OCI-LY1 (cell line): Measurements from ENCODE around the gene TMEM138.

Experiments used
- CTCF ChIP-seq: fragments of 200-600 bp; sonication (generic), shearing (Covaris generic); IDR thresholded peaks from 2 replicates; pipeline ENCODE4 v1.5.1; 2017; ENCODE audit warnings: mild to moderate bottlenecking, antibody characterized with exemption, low read length, moderate library complexity, mixed read lengths
- EZH2 ChIP-seq: fragments of 200-600 bp; sonication (generic), shearing (Covaris generic); IDR thresholded peaks from 2 replicates; pipeline ENCODE4 v1.8.0; 2017; ENCODE audit warnings: borderline replicate concordance, mixed run types, mild to moderate bottlenecking, antibody characterized with exemption, low read length, moderate library complexity, mixed read lengths

GRCh38 chr11:61354208-61354607, 8.0 kb upstream of the TMEM138 start:
- TF ChIP-seq CTCF (no peak), EZH2 (no peak)
